Naive thymus-derived CD8-positive, alpha-beta T cell (primary cell): ENCODE data around the gene TESK1. TPM values are rescaled to one million over a fixed set of nuclear protein-coding genes. Genes with fewer than 3 reads are reported as not detected.
"Not testable (repeated sequence)": the region's sequence is repeated elsewhere in the genome, so short reads cannot be mapped to it uniquely, and the experiment has no call there.

Experiments used
- ATAC-seq, 2 donors: fragments of 150-1000 bp; cut with Tn5 transposase in 1 of 2; sonication (Bioruptor Pico), chemical (Tn5 transposase) in 1 of 2; 1 replicate in 1 of 2; 2 replicates in 1 of 2; pipeline ENCODE4 v1.10.0; 2021; ENCODE audit warnings: mild to moderate bottlenecking in 2 of 2, moderate library complexity in 2 of 2
- POLR2A ChIA-PET: fragments of 350-600 bp; sonication (Branson Sonifier 250); formaldehyde crosslinking; loops from one replicate; lab custom pipeline; 2021; ENCODE audit warnings: antibody characterized with exemption; lab: Charles Lee
- DNase-seq, 10 donors: peaks; one replicate each; pipeline versions ENCODE4 v3.0.0 to v3.0.0-alpha.2; 2020 to 2022
- H3K27ac Mint-ChIP-seq, 10 donors: one replicate each; pipeline ENCODE4 v1.8.0; 2020 to 2022; ENCODE audit warnings: mild to moderate bottlenecking in 10 of 10, mixed read lengths in 10 of 10, moderate library complexity in 4 of 10, inconsistent platforms in 1 of 10
- H3K27me3 Mint-ChIP-seq, 5 donors: one replicate each; pipeline ENCODE4 v1.8.0; 2021 to 2022; ENCODE audit warnings: mixed read lengths in 5 of 5
- H3K36me3 Mint-ChIP-seq, 3 donors: one replicate each; pipeline ENCODE4 v1.8.0; 2020 to 2022; ENCODE audit warnings: mixed read lengths in 3 of 3, mild to moderate bottlenecking in 2 of 3, inconsistent platforms in 1 of 3
- H3K4me1 Mint-ChIP-seq, 4 donors: one replicate each; pipeline ENCODE4 v1.8.0; 2021 to 2022; ENCODE audit warnings: mixed read lengths in 4 of 4
- H3K4me3 Mint-ChIP-seq, 10 donors: one replicate each; pipeline ENCODE4 v1.8.0; 2020 to 2022; ENCODE audit warnings: mild to moderate bottlenecking in 10 of 10, mixed read lengths in 10 of 10, moderate library complexity in 6 of 10, inconsistent platforms in 1 of 10
- H3K9me3 Mint-ChIP-seq, 9 donors: one replicate each; pipeline ENCODE4 v1.8.0; 2020 to 2022; ENCODE audit warnings: mixed read lengths in 9 of 9, mild to moderate bottlenecking in 3 of 9, inconsistent platforms in 1 of 9, moderate library complexity in 1 of 9
- polyA plus RNA-seq, 3 donors: library from polyadenylated mRNA; unstranded; fragments of 300-500 nt; fragmentation: Illumina TruSeq; gene quantifications; one replicate each; pipeline ENCODE4 v1.2.3, GENCODE V29; 2021
- total RNA-seq, 8 experiments: library from RNA in 2 of 8; stranded (reverse) in 2 of 8; gene quantifications; one replicate each; pipeline ENCODE4 v1.2.3 and lab custom pipeline; 2021 to 2026

The TESK1 gene
- total and polyA plus RNA-seq, 5 experiments from 2014 or later = 3.0 to 44.4 (median 8.1) TPM

DNA sequence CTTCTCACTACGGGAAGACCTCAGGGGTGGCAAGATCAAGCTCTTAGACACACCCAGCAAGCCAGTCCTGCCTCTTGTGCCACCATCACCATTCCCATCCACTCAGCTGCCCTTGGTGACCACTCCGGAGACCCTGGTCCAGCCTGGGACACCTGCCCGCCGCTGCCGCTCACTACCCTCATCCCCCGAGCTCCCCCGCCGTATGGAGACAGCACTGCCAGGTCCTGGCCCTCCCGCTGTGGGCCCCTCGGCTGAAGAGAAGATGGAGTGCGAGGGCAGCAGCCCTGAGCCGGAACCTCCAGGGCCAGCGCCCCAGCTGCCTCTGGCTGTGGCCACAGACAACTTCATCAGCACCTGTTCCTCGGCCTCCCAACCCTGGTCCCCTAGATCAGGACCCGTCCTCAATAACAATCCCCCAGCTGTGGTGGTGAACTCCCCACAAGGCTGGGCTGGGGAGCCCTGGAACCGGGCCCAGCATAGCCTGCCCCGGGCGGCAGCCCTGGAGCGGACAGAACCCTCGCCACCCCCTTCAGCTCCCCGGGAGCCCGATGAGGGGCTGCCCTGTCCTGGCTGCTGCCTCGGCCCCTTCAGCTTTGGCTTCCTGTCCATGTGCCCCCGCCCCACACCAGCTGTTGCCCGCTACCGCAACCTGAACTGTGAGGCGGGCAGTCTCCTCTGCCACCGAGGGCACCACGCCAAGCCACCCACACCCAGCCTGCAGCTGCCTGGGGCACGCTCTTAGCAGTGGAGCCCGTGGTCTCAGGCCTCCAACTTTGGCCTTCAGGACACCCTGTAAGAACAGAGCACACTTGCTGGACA is 4.1 kb downstream of the TESK1 start:
- Mint-ChIP-seq H3K36me3 (peaks cover 0 to 24% (median 0%) of the 10 kb centered on the region in 3 donors), H3K4me1 (peaks cover 26 to 49% (median 30%) of the 10 kb centered on the region in 4 donors), H3K4me3 (no peak overlapping the region), H3K9me3 (no peaks in the 10 kb centered on the region), H3K27me3 (no peaks in the 10 kb centered on the region), H3K27ac (no peak overlapping the region)
- POLR2A ChIA-PET = interaction anchor here (0.5 to 1.4 kb wide), 4 partner anchors 36 to 122 kb away, joined by 3 to 4 read pairs (median 4); partner anchors contain the start of gene TLN1
- ATAC-seq (no peak), DNase-seq (no peak)

DNA sequence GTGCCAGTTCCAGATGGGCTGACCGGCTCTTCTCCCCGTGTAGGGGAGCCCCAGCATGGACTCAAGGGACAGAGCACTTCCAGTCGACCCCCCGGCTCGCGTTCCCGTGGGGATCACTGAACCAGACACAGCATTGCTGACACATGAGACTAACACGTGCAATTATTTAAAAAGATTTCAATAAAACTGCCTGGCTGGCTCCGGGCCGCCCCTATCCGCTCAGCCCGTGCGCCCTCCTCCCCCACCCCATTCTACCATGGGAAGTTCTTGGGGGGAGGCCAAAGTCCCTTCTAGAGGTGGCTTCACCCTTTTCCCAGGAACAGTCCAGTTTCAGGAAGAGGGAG is 4.7 kb downstream of the TESK1 start:
- H3K4me3 Mint-ChIP-seq = no peak overlapping the region
- POLR2A ChIA-PET = interaction anchor here (0.5 kb wide), 1 partner anchor 38 kb away, joined by 3 read pairs; no protein-coding TSS in a partner anchor
- peaks cover 0 to 24% (median 0%) of the 10 kb centered on the region in 3 donors for H3K36me3 Mint-ChIP-seq
- H3K27ac Mint-ChIP-seq = no peak overlapping the region
- H3K27me3 Mint-ChIP-seq = no peaks in the 10 kb centered on the region
- DNase-seq (no peak), ATAC-seq (no peak)
- no peaks in the 10 kb centered on the region for H3K9me3 Mint-ChIP-seq
- H3K4me1 Mint-ChIP-seq = peaks cover 20 to 50% (median 28%) of the 10 kb centered on the region in 4 donors

DNA sequence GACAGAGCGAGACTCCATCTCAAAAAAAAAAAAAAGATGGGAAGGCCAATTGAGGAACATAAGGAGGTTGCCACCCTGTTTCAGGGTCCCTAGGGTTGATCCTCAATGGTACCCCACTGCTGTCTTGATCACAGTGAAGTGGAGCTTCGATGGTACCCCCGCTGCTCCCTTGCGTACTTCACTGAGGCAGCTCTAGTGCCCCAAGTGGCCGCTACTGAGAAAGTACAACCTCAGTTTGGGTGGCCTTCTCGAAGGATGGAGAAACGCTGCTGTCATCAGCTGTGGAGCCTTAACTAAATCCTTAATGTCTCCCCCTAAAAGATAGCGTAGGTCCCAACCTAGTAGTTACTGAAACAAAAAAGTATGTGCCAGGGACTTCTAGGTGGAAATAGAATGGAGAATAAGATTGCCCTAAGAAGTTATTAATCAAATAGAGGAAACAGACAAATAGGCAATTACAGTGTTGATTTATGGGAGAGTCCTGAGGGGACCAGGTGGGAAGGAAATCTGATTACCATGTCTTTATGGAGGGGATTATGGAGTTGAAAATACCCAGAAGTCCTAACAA is 6.3 kb downstream of the TESK1 start:
- DNase-seq (peak in 8 of 10 donors; percentile 41 to 74 (median 52)), ATAC-seq (peak; percentile 96 to 98)
- peak overlapping the region in 6 of 10 donors; percentile 26 to 79 (median 60) for H3K27ac Mint-ChIP-seq
- POLR2A ChIA-PET = interaction anchor here (0.9 to 2.2 kb wide), 6 partner anchors 9 to 138 kb away, joined by 3 to 11 read pairs (median 6); partner anchors contain the start of genes CCDC107, CREB3, RGP1 and RMRP
- H3K4me1 Mint-ChIP-seq = peaks cover 21 to 61% (median 30%) of the 10 kb centered on the region in 4 donors
- no peak overlapping the region for H3K4me3 Mint-ChIP-seq
- H3K36me3 Mint-ChIP-seq = peaks cover 0 to 24% (median 0%) of the 10 kb centered on the region in 3 donors
- H3K9me3 Mint-ChIP-seq = no peaks in the 10 kb centered on the region
- no peaks in the 10 kb centered on the region for H3K27me3 Mint-ChIP-seq

DNA sequence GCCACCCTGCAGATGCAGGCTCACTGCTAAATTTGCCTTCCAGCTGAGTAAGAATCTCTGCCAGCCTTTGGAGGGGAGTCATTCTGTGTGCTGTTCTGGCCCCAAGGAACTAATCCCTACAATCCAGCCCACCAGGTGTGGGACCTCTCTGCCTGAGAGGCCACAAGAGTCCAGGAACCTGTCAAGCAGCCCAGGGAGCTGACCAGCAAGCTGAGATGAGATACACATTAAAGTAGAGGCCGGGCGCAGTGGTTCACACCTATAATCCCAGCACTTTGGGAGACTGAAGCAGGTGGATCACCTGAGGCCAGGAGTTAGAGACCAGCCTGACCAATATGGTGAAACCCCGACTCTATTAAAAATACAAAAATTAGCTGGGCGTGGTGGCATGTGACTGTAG is 7.0 kb downstream of the TESK1 start:
- not testable (repeated sequence) for H3K4me3 Mint-ChIP-seq, ATAC-seq, DNase-seq, H3K27me3 Mint-ChIP-seq, H3K27ac Mint-ChIP-seq, H3K9me3 Mint-ChIP-seq
- peaks cover 0 to 22% (median 0%) of the 10 kb centered on the region in 3 donors for H3K36me3 Mint-ChIP-seq
- POLR2A ChIA-PET = interaction anchor here (0.9 to 2.2 kb wide), 3 partner anchors 38 to 120 kb away, joined by 3 to 11 read pairs (median 9); partner anchors contain the start of genes CCDC107, CREB3, RMRP and SIT1
- peaks cover 22 to 61% (median 29%) of the 10 kb centered on the region in 4 donors for H3K4me1 Mint-ChIP-seq

GRCh38 chr9:35612843-35613242 is 7.8 kb downstream of the TESK1 start:
- peak overlapping the region in 2 of 10 donors; percentile 57 to 73 for H3K27ac Mint-ChIP-seq
- DNase-seq = no peak
- POLR2A ChIA-PET = interaction anchor here (0.7 kb wide), 1 partner anchor 35 kb away, joined by 3 read pairs; no protein-coding TSS in a partner anchor
- H3K4me1 Mint-ChIP-seq = peaks cover 25 to 62% (median 31%) of the 10 kb centered on the region in 4 donors
- H3K27me3 Mint-ChIP-seq = no peaks in the 10 kb centered on the region
- H3K36me3 Mint-ChIP-seq = peaks cover 0 to 16% (median 0%) of the 10 kb centered on the region in 3 donors
- no peak overlapping the region for H3K4me3 Mint-ChIP-seq
- no peaks in the 10 kb centered on the region for H3K9me3 Mint-ChIP-seq
- no peak for ATAC-seq

GRCh38 chr9:35615981-35616680 is 11.1 kb downstream of the TESK1 start:
- Mint-ChIP-seq H3K27ac (peak overlapping the region; percentile 87 to 98 (median 94)), H3K4me1 (peaks cover 37 to 88% (median 51%) of the 10 kb centered on the region in 4 donors), H3K27me3 (no peaks in the 10 kb centered on the region), H3K9me3 (no peaks in the 10 kb centered on the region), H3K36me3 (no peaks in the 10 kb centered on the region), H3K4me3 (peak overlapping the region; percentile 82 to 94 (median 87))
- no peak for ATAC-seq
- POLR2A ChIA-PET = interaction anchor here (0.7 to 6.3 kb wide), 17 partner anchors 8 to 198 kb away, joined by 3 to 95 read pairs (median 5); partner anchors contain the start of genes ARHGEF39, CCDC107, CREB3 and RMRP
- DNase-seq = no peak

DNA sequence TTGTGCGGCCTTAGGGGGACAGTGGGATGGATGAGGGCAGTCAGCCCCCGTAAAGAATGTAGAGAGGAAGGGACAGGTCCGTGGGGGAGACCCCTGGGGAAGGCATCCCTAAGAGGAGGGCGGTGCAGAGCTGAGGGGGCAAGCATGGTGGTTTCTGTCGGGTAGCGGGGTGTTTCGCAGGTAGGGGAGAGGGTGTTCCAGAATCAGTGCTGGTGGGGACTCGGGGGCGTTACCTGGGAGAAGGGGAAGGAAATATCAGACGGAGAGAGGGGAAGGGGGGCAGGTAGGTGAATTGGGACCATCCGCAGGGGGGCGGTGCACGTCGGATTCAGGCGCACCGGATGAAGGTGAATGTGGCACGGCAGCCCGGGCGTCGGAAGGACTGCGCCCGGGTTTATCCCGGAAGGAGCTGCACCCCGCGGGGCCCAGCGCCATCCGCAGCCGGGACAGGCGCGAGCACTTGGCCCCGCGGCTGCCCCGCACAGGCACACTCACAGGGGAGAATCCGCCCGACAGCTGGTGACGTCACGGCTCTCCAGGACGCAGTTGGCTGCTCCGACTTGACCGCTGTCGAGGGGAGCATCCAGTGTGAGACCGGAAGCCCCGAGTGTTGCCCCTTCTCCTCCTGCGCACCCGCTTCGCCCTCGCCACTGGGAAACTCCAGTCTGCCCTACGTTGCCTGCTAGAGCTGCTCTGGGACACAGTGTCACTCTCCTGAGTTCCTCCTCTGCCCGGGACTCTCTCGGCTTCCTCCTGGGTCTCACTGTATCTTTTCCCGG is 11.8 kb downstream of the TESK1 start:
- Mint-ChIP-seq H3K36me3 (no peaks in the 10 kb centered on the region), H3K4me3 (peak overlapping the region; percentile 82 to 94 (median 87)), H3K27me3 (no peaks in the 10 kb centered on the region), H3K9me3 (no peaks in the 10 kb centered on the region), H3K4me1 (peaks cover 32 to 88% (median 45%) of the 10 kb centered on the region in 4 donors), H3K27ac (peak overlapping the region; percentile 90 to 98 (median 94))
- POLR2A ChIA-PET = interaction anchor here (0.7 to 6.3 kb wide), 18 partner anchors 9 to 197 kb away, joined by 3 to 95 read pairs (median 6); partner anchors contain the start of genes ARHGEF39, CCDC107, CREB3 and GBA2
- ATAC-seq (peak; percentile 74 to 84), DNase-seq (peak; percentile 53 to 84 (median 64))

DNA sequence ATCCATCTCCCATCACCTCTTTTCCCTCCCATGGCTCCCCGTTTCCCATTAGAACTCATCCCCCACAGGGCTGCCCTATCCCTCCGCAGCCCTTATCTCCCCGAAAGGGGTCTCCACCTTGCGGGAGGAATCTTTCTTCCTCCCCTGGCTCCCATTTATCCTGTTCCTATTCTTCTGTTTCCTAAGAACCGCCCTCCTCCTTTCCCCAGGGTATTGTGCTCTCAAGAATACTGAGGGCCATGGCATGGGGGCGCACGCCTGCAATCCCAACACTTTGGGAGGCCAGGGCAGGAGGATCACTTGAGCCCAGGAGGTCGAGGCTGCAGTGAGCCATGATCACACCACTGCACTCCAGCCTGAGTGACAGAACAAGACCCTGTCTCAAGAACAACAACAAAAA is 12.5 kb downstream of the TESK1 start:
- peak overlapping the region; percentile 90 to 98 (median 94) for H3K27ac Mint-ChIP-seq
- no peaks in the 10 kb centered on the region for H3K36me3 Mint-ChIP-seq
- ATAC-seq = no peak
- no peak for DNase-seq
- POLR2A ChIA-PET = interaction anchor here (0.6 to 6.3 kb wide), 16 partner anchors 13 to 286 kb away, joined by 3 to 95 read pairs (median 7); partner anchors contain the start of genes ARHGEF39, CCDC107, CREB3 and GBA2
- H3K4me1 Mint-ChIP-seq = peaks cover 32 to 92% (median 45%) of the 10 kb centered on the region in 4 donors
- H3K9me3 Mint-ChIP-seq = no peaks in the 10 kb centered on the region
- peak overlapping the region; percentile 82 to 94 (median 87) for H3K4me3 Mint-ChIP-seq
- H3K27me3 Mint-ChIP-seq = no peaks in the 10 kb centered on the region

GRCh38 chr9:35618325-35618727 is 13.3 kb downstream of the TESK1 start, which contains the start of gene CD72:
TSS of gene CD72 (minus strand) at chr9:35618413. CDS start at chr9:35618303, 110 bp downstream.
- POLR2A ChIA-PET = interaction anchor here (0.6 to 6.3 kb wide), 8 partner anchors 13 to 130 kb away, joined by 3 to 95 read pairs (median 7); partner anchors contain the start of genes GBA2, RGP1, SIT1 and TESK1
- peaks cover 31 to 88% (median 45%) of the 10 kb centered on the region in 4 donors for H3K4me1 Mint-ChIP-seq
- H3K4me3 Mint-ChIP-seq = peak within 1 kb of the TSS; percentile 82 to 94 (median 87)
- no peak for ATAC-seq
- H3K36me3 Mint-ChIP-seq = no peaks in the 10 kb centered on the region
- peak within 1 kb of the TSS; percentile 90 to 98 (median 94) for H3K27ac Mint-ChIP-seq
- no peak for DNase-seq
- no peaks in the 10 kb centered on the region for H3K27me3 Mint-ChIP-seq
- H3K9me3 Mint-ChIP-seq = no peaks in the 10 kb centered on the region

GRCh38 chr9:35618854-35619799 is 14.1 kb downstream of the TESK1 start:
- POLR2A ChIA-PET = interaction anchor here (0.6 to 6.3 kb wide), 13 partner anchors 8 to 115 kb away, joined by 3 to 95 read pairs (median 6); partner anchors contain the start of genes ARHGEF39, CREB3, SIT1 and TLN1
- peak in 6 of 10 donors; percentile 17 to 43 (median 32) for DNase-seq
- Mint-ChIP-seq H3K9me3 (no peaks in the 10 kb centered on the region), H3K4me1 (peaks cover 28 to 83% (median 45%) of the 10 kb centered on the region in 4 donors), H3K4me3 (peak overlapping the region; percentile 46 to 94 (median 86)), H3K27ac (peak overlapping the region; percentile 78 to 98 (median 93)), H3K36me3 (no peaks in the 10 kb centered on the region), H3K27me3 (no peaks in the 10 kb centered on the region)
- ATAC-seq = peak; percentile 21 to 61
